ENCODE measurements around the gene ITCH.
"Not testable (repeated sequence)": the region's sequence is repeated elsewhere in the genome, so short reads cannot be mapped to it uniquely, and the experiment has no call there.

ITCH gene

DNA sequence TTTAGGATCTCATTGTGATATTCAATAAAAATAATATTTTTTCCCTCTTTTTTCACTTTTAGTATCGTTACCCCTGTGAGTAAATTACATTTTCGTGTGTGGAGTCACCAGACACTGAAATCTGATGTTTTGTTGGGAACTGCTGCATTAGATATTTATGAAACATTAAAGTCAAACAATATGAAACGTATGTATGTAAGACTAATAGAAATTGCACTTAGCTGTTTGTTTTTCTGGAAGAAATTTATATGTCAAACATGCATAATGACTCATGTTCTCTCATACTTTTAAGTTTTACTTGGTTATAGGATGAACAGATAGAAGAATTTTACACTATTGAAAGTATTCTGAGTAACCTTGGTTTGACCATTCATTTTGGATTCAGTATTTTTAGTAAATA is 49.4 kb downstream of the ITCH start:
- no peak for DNase-seq (ENCODE audit: extremely low read depth in 1 of 2, low read depth in 1 of 2)

DNA sequence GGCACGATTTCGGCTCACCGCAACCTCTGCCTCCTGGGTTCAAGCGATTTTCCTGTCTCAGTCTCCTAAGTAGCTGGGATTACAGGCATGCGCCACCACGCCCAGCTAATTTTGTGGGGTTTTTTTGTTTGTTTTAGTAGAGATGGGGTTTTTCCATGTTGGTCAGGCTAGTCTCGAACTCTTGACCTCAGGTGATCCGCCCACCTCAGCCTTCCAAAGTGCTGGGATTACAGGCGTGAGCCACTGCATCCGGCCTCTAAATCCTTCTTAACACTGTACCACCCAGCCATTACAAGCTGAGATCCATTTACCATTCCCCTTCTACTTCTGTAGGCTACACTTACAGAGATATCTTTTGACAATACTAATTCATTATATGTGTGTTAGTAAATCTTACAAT is 51.5 kb downstream of the ITCH start:
- not testable (repeated sequence) for DNase-seq (ENCODE audit: extremely low read depth in 1 of 2, low read depth in 1 of 2)

DNA sequence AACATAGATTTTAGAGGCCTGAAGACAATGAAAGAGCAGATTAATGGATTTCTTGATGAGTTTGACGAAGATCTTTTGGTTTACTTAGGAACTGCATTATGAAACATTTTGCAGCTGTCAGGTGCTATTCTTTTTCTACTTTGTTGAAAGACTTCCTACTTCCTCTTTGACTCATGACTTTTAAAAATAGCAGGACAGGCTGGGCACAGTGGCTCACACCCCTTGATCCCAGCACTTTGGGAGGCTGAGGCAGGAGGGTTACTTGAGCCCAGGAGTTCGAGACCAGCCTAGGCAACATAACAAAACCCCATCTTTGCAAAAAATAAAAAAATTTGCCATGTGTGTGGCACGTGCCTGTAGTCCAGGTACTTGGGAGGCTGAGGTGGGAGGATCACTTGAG is 52.0 kb downstream of the ITCH start:
- no peak for DNase-seq (ENCODE audit: extremely low read depth in 1 of 2, low read depth in 1 of 2)

DNA sequence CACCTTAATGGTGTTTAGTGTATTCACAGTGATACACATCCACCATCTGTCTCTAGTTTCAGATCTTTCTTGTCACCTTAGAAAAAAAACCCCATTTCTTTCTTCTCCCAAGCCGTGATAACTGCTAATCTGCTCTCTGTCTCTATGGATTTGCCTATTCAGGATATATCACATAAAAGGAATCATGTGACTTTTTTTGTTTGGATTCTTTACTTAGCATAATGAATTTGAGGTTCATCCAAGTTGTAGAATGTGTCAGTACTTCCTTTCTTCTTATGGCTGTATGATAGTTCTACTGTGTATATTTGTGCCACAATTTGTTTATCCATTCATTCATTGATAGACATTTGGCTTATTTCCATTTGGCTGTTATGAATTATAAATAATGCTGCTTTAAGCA is 57.1 kb downstream of the ITCH start:
- DNase-seq (ENCODE audit: extremely low read depth in 1 of 2, low read depth in 1 of 2) = no peak

DNA sequence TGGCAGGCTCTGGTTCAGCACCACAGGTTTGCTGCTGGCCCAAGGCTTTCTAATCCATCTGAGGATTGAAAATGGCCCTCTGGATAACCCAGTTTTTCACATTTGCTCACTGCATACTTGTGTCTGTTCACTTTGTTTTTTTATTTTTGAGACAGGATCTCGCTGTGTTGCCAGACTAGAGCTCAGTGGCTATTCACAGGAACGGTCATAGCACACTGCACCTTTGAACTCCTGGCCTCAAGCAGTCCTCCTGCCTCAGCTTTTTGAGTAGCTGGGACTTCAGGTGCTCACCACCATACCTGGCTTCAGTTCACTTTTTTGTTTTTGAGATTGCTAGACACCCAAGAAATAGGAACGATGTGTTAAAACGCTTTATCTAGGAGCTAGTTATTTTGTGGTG is 57.9 kb downstream of the ITCH start:
- DNase-seq (ENCODE audit: extremely low read depth in 1 of 2, low read depth in 1 of 2) = no peak

DNA sequence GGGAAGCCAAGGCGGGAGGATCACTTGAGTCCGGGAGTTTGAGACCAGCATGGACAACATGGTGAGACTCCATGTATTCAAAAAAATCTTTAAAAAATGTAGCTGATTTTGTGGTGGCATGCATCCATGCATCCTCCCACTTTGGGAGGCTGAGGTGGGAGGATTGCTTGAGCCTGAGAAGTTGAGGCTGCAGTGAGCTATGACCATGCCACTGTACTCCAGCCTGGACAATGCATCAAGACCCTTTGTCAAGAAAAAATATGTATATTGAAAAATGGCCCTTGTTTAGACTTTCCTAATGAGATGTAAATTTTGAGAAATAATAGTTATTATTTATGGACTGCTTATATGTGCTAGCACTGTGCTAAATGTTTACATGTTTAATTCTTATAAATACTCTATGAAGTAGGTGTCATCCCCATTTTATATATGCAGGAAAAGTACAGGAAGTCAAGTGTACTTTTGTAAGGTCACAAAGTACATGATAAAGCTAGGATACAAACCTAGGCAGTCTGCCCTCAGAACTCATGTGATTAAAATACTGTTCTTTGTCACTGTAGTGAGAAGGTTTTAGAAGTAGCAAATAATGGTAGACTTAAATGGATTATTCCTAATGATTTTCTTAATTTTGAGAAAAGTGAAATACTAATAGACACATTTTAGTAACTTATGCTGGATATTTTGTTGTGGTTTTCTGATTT is 58.8 kb downstream of the ITCH start:
- DNase-seq (ENCODE audit: extremely low read depth in 1 of 2, low read depth in 1 of 2) = no peak

DNA sequence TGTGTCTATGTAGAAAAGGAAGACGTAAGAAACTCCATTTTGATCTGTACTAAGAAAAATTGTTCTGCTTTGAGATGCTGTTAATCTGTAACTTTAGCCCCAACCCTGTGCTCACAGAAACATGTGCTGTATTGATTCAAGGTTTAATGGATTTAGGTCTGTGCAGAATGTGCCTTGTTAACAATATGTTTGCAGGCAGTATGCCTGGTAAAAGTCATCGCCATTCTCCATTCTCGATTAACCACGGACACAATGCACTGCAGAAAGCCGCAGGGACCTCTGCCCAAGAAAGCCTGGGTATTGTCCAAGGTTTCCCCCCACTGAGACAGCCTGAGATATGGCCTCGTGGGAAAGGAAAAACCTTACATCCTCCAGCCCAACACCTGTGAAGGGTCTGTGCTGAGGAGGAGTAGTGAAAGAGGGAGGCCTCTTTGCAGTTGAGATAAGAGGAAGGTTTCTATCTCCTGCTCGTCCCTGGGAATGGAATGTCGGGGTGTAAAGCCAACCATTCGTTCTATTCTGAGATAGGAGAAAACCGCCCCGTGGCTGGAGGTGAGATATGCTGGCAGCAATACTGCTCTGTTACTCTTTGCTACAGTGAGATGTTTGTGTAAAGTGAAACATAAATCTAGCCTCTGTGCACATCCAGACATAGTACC is 62.1 kb downstream of the ITCH start:
- DNase-seq (ENCODE audit: extremely low read depth in 1 of 2, low read depth in 1 of 2) = not testable (repeated sequence)

DNA sequence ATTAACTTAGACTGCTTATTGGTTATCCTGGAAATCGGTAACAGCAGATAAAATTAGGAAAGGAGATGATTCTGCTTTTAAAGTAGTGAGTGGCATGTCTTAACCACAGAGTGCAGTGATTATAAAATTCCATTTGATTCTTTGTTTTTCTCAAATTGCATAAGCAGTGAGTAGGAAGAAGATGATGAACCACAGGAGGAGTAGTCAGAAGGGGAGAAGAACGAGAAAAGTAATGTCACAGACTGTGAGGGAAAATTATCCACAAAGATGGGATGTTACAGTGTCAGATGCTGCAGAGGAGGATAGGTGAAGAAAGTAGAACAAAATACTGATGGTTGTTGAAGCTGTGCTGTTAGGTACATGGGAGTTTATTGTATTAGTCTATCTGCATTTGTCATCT is 63.0 kb downstream of the ITCH start:
- DNase-seq (ENCODE audit: extremely low read depth in 1 of 2, low read depth in 1 of 2) = no peak

DNA sequence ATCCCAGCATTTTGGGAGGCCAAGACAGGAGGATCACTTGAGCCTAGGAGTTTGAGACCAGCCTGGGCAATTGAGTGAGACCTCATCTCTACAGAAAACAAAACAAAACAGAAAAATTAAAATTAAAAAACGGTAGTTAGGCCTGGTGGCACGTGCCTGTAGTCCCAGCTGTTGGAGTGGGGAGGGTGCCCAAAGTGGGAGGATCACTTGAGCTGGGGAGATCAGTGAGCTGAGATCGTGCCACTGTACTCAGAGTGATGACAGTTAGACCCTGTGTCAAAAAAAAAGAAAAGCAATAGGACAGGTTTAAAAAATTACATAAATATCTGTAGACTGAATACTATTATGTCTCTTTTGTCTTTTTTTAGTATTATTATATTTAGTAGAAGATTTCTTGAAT is 64.3 kb downstream of the ITCH start:
- no peak for DNase-seq (ENCODE audit: extremely low read depth in 1 of 2, low read depth in 1 of 2)

DNA sequence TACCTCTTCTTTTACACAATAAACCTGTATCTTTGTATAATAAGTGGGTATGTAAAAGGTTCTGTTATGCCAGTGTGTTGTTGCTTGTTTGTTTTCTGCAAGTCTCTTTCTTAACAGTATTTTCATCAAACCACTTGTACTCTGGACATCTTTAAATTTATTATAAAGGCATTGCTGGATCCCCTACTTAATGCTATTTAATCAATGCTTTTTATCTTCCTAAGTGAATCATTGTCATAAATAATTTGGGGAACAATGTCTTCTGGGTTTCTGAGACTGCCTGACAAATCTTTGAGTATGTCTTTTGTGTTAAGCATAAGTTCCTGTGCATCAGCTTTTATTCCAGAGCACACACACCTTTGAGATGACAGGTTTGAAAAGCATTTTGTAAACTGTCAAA is 64.7 kb downstream of the ITCH start:
- no peak for DNase-seq (ENCODE audit: extremely low read depth in 1 of 2, low read depth in 1 of 2)

DNA sequence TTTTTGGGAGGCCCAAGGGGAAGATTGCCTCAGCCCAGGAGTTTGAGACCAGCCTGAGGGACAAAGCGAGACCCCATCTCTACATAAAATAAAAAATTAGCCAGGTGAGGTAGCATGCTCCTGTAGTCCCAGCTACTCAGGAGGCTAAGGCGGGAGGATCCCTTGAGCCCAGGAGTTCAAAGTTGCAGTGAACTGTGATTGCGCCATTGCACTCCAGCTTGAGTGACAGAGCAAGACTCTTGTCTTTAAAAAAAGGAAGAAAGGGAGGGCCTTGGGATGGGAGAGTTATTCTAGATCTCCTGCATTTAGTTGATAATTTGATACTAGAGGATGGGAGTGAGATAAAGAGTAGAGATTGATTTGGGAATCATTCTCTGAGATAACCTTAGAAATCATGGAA is 68.1 kb downstream of the ITCH start:
- no peak for DNase-seq (ENCODE audit: extremely low read depth in 1 of 2, low read depth in 1 of 2)

DNA sequence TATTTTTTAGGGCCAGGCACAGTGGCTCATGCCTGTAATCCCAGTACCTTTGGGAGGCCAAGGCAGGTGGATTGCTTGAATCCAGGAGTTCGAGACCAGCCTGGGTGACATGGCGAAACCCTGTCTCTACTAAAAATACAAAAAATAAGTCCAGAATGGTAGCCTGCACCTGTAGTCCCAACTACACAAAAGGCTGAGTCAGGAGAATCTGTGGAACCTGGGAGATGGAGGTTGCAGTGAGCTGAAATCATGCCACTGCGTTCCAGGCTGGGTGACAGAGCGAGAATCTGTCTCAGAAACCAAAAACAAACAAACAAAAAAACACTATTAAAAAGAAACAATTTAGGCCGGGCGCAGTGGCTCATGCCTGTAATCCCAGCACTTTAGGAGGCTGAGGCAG is 69.6 kb downstream of the ITCH start:
- not testable (repeated sequence) for DNase-seq (ENCODE audit: extremely low read depth in 1 of 2, low read depth in 1 of 2)

DNA sequence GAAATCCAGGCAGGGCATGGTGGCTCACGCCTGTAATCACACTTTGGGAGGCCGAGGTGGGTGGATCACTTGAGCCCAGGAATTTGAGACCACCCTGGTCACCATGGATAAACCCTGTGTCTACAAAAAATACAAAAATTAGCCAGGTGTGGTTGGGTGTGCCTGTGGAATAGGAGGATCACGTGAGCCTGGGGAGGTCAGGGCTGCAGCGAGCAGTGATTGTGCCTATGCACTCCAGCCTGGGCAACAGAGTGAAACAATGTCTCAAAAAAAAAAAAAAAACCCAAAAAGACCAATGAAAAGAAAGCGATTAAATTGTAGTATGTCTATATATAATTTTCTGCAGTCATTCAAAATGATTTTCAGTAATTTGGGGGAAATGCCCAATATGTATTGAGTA is 70.3 kb downstream of the ITCH start:
- no peak for DNase-seq (ENCODE audit: extremely low read depth in 1 of 2, low read depth in 1 of 2)

DNA sequence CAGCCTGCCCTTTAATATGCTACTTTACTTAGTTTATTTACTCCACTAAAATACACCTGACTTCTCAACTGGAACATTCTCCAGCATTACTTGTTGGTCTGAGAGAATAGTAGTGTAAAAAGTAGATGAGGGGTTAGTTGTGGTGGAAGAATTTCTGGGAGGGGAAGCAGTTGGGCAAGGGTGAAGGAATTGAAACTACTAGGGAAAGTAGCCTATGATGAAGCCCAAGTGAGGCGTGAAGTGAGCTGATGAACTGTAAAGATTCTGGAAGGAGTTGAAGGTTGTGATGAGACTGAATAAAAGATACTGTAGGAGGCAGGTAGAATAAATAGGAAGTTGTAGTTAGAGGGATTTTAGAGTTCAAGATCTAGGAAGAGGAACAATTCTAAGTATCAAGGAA is 72.5 kb downstream of the ITCH start:
- DNase-seq (ENCODE audit: extremely low read depth in 1 of 2, low read depth in 1 of 2) = no peak

DNA sequence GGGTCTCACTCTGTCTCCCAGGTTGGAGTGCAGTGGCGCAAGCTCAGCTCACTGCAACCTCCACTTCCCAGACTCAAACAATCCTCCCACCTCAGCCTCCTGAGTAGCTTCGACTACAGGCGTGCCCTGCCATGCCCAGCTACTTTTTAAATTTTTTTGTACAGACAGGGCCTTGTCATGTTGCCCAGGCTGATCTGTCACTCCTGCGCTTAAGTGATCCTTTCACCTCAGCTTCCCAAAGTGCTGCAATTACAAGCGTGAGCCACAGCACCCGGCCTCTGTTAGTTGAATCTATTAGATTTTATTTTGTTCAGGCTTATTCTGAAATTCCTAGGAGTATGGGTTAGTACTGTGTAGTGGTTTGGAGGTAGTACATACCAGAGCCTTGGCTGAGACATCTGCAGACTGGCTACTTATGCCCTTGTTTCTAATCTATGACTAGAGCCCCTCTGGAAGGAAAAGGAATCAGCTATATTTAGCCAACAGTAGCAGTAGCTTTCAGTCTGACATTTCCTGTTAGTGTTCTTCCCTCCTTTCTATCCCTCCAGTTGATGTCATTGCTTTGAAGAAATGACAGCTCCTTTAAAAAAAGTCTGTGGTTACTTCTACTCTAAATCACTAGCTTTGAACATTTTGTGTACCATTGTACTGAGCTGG is 74.4 kb downstream of the ITCH start:
- no peak for DNase-seq (ENCODE audit: extremely low read depth in 1 of 2, low read depth in 1 of 2)

DNA sequence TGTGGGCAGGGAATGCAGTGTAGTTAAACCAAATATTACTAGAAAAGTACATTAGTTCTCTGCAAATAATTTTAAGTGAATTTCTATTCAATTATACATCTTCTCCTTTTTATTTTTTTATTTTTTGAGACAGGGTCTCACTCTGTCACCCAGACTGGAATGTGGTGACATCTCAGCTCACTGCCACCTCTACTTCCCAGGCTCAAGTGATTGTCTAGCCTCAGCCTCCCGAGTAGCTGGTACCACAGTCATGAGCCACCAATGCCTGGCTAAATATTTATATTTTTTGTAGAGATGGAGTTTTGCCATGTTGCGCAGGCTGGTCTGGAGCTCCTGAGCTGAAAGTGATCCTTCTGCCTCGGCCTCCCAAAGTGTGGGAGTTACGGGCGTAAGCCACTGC is 76.1 kb downstream of the ITCH start:
- no peak for DNase-seq (ENCODE audit: extremely low read depth in 1 of 2, low read depth in 1 of 2)

DNA sequence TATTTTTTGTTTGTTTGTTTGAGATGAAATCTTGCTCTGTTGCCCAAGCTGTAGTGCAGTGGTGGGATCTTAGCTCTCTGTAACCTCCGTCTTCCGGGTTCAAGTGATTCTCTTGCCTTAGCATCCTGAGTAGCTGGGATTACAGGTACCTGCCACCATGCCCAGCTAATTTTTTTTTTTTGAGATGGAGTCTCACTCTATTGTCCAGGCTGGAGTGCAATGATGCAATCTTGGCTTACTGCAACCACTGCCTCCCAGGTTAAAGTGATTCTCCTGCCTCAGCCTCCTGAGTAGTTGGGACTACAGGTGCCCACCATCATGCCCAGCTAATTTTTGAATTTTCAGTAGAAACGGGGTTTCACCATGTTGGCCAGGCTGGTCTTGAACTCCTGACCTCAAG is 78.3 kb downstream of the ITCH start:
- DNase-seq (ENCODE audit: extremely low read depth in 1 of 2, low read depth in 1 of 2) = not testable (repeated sequence)

DNA sequence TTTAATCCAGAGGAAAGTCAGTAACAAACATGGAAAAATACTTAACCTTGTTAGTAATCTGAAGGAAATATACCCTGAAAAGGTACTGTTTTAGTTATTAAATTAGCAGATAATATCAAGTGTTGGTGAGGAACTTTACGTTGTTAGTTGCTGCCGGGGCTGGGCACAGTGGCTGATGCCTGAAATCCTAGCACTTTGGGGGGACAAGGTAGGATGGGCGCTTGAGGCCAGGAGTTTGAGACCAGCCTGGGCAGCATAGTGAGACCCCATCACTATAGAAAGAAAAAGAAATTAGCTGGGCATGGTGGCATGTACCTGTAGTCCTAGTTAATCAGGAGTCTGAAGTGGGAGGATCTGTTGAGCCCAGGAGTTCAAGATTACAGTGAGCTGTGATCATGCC is 80.5 kb downstream of the ITCH start:
- DNase-seq (ENCODE audit: extremely low read depth in 1 of 2, low read depth in 1 of 2) = no peak

DNA sequence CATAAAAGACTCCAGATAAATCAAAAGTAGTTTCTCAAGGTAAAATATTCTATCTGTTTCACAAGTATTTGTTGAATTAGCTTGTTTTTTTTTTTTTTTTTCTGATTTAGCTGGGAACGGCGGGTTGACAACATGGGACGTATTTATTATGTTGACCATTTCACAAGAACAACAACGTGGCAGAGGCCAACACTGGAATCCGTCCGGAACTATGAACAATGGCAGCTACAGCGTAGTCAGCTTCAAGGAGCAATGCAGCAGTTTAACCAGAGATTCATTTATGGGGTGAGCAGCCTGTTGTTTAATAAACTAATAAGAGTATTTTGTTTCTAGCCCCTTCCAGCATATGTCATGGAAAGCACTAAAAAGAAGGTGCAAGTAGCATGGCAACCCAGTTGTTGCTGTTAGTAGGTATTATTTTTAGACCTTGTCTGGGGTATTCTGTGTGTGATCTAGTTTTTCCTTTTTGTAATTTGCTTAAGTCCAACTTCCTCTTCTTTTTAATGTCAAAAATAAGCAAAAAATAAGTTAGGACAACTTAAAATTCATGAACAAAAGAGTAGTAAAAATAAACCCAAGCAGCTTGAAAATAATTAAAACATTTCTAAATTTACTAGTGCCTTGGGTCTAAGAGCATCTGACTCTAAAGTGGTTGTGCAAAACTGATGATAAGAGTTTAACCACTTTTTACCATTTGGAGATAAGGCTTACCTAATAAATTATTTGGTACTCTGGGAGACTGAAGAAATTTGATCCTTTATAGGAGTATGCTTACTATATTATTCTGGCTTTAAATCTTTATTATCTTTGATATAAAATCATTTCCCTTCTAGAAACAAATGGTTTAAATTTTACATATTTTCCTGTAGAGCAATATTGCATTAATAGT is 82.3 kb downstream of the ITCH start:
- DNase-seq (ENCODE audit: extremely low read depth in 1 of 2, low read depth in 1 of 2) = no peak

DNA sequence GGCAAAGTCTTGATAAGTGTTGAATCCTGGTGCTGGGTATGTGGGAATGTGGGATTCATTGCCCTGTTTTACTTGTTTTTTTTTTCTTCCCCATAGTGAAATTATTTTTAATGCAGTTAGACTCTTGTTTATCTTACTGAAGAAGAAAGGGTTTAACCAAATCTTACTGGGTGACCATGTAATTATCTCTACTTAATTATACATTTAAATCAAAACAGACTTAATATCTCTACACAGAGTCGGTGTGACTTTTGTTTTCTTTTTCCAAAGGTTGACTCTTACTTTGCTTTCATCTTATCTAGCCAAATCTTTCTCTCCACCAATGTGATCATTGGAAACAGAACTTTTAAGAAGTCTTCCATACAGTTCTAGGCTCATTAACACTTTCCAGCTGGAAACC is 85.4 kb downstream of the ITCH start:
- no peak for DNase-seq (ENCODE audit: extremely low read depth in 1 of 2, low read depth in 1 of 2)
